ENCODE data around the gene RAB11FIP3.

Gene RAB11FIP3

DNA sequence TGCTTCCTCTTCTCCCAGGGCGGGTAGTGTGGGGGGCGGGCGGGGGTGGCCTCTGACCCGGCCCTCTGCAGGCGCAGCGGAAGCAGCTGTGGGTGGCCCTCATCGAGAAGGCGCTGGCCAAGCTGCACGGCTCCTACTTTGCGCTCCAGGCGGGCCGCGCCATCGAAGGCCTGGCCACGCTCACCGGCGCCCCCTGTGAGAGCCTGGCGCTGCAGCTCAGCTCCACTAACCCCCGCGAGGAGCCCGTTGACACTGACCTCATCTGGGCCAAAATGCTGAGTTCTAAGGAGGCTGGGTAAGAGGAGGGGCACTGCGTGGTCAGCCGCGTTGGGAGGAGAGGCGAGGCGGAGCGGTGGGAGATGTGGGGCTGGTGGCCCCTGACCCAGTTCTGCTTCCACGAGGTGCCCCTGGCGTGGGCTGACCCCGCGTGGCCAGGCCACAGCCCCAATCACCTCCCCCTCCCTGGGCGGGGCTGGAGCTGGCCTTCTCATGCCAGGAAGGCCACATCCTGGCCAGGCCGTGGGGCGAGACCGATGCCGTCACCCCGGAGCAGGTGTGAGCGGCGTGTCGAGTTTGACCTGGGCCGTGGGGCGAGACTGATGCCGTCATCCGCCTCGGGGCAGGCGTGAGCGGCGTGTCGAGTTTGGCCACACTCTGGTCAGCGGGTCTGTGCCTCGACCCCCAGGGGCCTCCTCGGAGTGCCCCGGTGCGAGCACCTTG, 124.3 kb downstream of the RAB11FIP3 start:
- TF ChIP-seq, protein P1, sequence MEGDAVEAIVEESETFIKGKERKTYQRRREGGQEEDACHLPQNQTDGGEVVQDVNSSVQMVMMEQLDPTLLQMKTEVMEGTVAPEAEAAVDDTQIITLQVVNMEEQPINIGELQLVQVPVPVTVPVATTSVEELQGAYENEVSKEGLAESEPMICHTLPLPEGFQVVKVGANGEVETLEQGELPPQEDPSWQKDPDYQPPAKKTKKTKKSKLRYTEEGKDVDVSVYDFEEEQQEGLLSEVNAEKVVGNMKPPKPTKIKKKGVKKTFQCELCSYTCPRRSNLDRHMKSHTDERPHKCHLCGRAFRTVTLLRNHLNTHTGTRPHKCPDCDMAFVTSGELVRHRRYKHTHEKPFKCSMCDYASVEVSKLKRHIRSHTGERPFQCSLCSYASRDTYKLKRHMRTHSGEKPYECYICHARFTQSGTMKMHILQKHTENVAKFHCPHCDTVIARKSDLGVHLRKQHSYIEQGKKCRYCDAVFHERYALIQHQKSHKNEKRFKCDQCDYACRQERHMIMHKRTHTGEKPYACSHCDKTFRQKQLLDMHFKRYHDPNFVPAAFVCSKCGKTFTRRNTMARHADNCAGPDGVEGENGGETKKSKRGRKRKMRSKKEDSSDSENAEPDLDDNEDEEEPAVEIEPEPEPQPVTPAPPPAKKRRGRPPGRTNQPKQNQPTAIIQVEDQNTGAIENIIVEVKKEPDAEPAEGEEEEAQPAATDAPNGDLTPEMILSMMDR (conservative IDR thresholded peaks at IDR 0.05), result no peak
- no peak overlapping the region for H3K27ac ChIP-seq

DNA sequence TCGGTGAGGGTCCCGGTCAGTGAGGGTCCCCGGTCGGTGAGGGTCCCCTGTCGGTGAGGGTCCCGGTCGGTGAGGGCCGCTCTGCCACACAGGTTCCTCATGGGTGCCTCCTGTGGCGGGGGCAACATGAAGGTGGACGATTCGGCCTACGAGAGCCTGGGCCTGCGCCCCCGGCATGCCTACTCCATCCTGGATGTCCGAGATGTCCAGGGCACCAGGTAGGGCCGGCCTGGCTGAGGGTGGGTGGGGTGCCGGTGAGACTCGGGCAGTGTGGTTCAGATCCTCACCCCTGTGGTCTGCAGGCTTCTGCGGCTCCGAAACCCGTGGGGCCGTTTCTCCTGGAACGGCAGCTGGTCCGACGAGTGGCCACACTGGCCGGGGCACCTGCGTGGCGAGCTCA, 125.8 kb downstream of the RAB11FIP3 start:
- H3K27ac ChIP-seq, result no peak overlapping the region
- TF ChIP-seq, protein P1 (conservative IDR thresholded peaks at IDR 0.05), result no peak

DNA sequence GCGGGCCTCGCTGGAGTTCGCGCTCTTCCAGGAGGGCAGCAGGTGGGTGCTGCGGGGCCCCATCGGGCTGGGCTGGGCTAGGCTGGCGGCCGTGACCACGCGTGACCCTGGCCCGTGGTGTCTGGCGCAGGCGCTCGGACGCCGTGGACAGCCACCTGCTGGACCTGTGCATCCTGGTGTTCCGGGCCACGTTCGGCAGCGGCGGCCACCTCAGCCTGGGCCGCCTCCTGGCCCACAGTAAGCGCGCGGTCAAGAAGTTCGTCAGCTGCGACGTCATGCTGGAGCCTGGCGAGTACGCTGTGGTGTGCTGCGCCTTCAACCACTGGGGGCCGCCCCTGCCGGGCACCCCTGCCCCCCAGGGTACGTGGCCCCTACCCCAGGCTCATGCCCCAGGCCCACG, 126.7 kb downstream of the RAB11FIP3 start:
- TF ChIP-seq, protein P1 (conservative IDR thresholded peaks at IDR 0.05), result no peak
- no peak overlapping the region for H3K27ac ChIP-seq

DNA sequence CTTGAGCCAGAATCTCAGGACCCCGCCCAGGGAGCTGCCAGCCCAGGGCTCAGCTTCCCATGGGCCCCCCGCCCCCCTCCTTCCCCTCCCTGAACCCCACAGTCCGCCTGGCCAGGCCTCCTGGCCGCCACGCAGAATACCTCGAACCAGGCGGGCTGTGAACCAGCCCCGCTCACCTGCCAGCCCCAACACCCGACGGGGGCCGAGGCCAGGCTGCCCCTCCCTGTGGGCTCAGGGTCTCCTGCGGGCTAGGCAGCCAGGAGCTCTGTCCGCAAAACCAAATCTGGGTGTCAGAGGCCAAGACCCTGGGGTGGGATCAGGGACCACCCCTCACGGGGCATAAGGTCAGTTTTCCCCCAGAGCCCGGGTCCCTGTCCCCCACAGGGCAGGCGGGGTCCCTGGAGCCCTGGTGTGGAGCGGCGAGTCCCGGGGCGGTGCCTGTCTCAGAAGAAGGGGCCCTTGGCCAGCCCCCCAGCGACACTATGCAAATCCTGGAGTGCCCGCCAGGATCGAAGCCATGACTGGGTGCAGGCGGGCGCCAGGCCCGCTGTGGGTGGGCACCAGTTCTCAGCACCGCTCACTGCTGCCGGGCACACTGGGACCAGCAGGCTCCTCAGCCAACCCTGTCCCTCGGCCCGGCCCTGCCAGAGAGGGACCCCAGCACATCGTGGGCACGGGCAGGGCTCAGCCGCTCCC, 128.3 kb downstream of the RAB11FIP3 start:
- TF ChIP-seq, protein P1 (conservative IDR thresholded peaks at IDR 0.05), result no peak
- no peak overlapping the region for H3K27ac ChIP-seq

DNA sequence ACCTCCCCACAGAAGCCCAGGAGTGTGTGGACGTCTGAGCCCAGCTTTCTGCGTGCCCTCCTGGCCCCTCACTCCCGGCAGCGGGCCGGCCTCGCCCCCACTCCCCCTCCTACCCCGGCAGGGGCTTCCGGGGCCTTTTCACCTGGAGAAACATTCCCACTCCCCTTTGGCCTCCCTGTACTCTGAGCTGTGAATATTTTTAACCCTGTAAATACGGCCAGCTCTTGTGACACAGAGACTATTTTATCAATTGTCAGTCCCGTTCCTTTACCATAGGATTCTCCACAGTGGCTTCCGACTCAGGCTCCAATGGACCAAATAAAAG, 128.8 kb downstream of the RAB11FIP3 start:
- TF ChIP-seq, protein P1 (conservative IDR thresholded peaks at IDR 0.05), result no peak
- H3K27ac ChIP-seq, result no peak overlapping the region

DNA sequence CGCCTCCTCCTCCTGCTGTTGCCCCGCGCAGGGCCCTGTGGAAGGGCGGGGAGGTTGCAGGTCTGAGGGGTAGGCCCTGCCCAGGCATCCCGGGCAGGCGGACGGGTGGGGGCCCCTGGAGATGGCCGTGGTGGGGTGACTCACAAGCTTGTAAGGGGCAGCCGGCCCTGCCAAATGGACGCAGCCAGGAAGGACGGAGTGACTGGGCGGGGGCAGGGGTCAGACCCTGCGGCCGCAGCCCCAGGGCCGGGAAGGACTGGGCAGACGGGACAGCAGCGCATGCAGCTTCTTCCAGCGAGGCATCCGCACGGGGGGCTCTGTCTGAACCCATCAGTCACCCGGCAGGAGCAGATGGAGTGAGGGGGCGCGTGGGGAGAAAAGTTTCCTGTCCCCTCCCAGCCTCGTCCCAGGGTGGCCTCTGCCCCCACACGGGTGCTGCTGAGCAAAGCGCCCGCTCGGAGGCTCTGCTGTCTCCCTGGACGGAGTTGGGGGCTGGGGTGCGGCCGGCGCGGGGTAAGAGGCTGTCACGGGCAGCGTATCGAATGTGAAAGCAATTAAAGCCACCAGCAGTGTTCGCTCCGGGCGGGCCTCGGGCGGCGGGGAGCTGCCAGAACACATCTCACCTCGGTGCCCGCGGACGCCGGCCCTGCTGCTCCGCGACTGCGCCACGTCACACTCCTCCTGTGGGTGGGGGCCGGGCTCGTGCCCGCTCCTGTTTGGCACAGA, 129.4 kb downstream of the RAB11FIP3 start:
- TF ChIP-seq, protein P1 (conservative IDR thresholded peaks at IDR 0.05), result no peak

More for the DNA sequence above, 129.4 kb downstream of the RAB11FIP3 start:
- H3K27ac ChIP-seq, result no peak overlapping the region

All from VCaP (cell line).